ENCODE data around the gene RAB27A. TPM values are rescaled to one million over a fixed set of nuclear protein-coding genes. Genes with fewer than 3 reads are reported as not detected.

Gene RAB27A
- total and polyA plus RNA-seq, 2 of the 13 experiments (the other 11 are each of a cell fraction or from before 2014, with no cell fraction given), result 3.4 to 8.1 TPM

GRCh38 chr15:55318588-55319494 lies 29.2 kb upstream of the RAB27A start, which contains the start of the genes PIGB and PIGBOS1 (continued):
- TF ChIP-seq HIC2 (CRISPR knock-in tag; IDR thresholded peaks at IDR 0.05; ENCODE audit: low read depth), result no peak
- TF ChIP-seq ZNF484 (CRISPR knock-in tag; IDR thresholded peaks at IDR 0.05; ENCODE audit: borderline replicate concordance, low read depth), result no peak
- no peak for TF ChIP-seq PRPF4 (IDR thresholded peaks at IDR 0.05; ENCODE audit: low read depth, low read length, poor library complexity, severe bottlenecking)
- TF ChIP-seq, protein P1, sequence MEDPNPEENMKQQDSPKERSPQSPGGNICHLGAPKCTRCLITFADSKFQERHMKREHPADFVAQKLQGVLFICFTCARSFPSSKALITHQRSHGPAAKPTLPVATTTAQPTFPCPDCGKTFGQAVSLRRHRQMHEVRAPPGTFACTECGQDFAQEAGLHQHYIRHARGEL (CRISPR knock-in tag; IDR thresholded peaks at IDR 0.05), result 0 out of 2 replicates have a peak, but pooled peaks have one; percentile 36
- no peak for TF ChIP-seq ONECUT2 (CRISPR knock-in tag; IDR thresholded peaks at IDR 0.05)
- TF ChIP-seq SMAD3 (CRISPR knock-in tag; IDR thresholded peaks at IDR 0.05), result peak; percentile 62
- TF ChIP-seq ATRX (CRISPR knock-in tag; IDR thresholded peaks at IDR 0.05; ENCODE audit: borderline replicate concordance), result no peak
- TF ChIP-seq FIP1L1 (IDR thresholded peaks at IDR 0.05; ENCODE audit: borderline replicate concordance, insufficient read depth, low read depth, low read length), result no peak
- no peak for TF ChIP-seq MED13 (CRISPR knock-in tag; IDR thresholded peaks at IDR 0.05)
- TF ChIP-seq HOXD1 (CRISPR knock-in tag; IDR thresholded peaks at IDR 0.05), result no peak
- TF ChIP-seq, protein P2, sequence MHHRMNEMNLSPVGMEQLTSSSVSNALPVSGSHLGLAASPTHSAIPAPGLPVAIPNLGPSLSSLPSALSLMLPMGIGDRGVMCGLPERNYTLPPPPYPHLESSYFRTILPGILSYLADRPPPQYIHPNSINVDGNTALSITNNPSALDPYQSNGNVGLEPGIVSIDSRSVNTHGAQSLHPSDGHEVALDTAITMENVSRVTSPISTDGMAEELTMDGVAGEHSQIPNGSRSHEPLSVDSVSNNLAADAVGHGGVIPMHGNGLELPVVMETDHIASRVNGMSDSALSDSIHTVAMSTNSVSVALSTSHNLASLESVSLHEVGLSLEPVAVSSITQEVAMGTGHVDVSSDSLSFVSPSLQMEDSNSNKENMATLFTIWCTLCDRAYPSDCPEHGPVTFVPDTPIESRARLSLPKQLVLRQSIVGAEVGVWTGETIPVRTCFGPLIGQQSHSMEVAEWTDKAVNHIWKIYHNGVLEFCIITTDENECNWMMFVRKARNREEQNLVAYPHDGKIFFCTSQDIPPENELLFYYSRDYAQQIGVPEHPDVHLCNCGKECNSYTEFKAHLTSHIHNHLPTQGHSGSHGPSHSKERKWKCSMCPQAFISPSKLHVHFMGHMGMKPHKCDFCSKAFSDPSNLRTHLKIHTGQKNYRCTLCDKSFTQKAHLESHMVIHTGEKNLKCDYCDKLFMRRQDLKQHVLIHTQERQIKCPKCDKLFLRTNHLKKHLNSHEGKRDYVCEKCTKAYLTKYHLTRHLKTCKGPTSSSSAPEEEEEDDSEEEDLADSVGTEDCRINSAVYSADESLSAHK (CRISPR knock-in tag; IDR thresholded peaks at IDR 0.05; ENCODE audit: borderline replicate concordance), result no peak
- TF ChIP-seq ZNF567 (CRISPR knock-in tag; IDR thresholded peaks at IDR 0.05; ENCODE audit: borderline replicate concordance), result no peak
- TF ChIP-seq ZBTB40 (IDR thresholded peaks at IDR 0.05), result no peak
- peak; percentile 86 for TF ChIP-seq ZBTB40 (CRISPR knock-in tag; IDR thresholded peaks at IDR 0.05)
